GM21529 (cell line): ENCODE results near the gene TBC1D10A.

Experiments used
- ATAC-seq: cut with Tn5 transposase; IDR thresholded peaks from one replicate; pipeline ENCODE4 v1.9.1; 2021; ENCODE audit not compliant: unreplicated experiment

The TBC1D10A gene, protein sequence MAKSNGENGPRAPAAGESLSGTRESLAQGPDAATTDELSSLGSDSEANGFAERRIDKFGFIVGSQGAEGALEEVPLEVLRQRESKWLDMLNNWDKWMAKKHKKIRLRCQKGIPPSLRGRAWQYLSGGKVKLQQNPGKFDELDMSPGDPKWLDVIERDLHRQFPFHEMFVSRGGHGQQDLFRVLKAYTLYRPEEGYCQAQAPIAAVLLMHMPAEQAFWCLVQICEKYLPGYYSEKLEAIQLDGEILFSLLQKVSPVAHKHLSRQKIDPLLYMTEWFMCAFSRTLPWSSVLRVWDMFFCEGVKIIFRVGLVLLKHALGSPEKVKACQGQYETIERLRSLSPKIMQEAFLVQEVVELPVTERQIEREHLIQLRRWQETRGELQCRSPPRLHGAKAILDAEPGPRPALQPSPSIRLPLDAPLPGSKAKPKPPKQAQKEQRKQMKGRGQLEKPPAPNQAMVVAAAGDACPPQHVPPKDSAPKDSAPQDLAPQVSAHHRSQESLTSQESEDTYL

DNA sequence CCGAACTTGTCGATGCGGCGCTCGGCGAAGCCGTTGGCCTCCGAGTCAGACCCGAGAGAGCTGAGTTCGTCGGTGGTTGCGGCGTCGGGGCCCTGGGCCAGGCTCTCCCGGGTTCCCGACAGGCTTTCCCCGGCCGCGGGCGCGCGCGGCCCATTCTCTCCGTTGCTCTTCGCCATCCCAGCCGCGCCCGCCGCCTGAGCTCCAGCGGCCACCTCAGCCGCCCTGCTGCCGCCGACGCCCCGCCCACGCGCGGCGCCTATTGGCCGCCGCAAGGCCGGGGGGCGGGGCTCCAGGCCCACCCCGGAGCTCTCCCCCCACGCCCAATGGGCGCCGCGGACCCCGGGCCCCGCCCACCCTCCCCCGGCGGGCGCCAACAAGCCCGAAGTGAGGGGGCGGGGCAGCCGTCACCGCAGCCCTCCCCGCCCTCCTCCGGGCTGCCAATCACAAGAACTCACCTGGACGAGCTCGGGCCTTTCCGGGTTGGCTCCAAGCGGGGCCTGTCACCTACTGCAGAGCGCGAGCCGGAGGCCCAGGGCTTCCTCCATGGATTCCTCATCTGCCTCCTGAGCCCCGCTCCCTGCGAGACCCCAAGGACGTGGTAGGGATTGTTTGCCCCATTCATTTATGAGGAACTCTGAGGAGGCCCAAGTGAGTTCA lies at the start of gene TBC1D10A:
Gene TBC1D10A, minus strand, starts transcription at position 236 of the 657 bp plus-strand sequence. Its CDS starts 60 bp downstream, at position 176.
- peak; percentile 89 for ATAC-seq

DNA sequence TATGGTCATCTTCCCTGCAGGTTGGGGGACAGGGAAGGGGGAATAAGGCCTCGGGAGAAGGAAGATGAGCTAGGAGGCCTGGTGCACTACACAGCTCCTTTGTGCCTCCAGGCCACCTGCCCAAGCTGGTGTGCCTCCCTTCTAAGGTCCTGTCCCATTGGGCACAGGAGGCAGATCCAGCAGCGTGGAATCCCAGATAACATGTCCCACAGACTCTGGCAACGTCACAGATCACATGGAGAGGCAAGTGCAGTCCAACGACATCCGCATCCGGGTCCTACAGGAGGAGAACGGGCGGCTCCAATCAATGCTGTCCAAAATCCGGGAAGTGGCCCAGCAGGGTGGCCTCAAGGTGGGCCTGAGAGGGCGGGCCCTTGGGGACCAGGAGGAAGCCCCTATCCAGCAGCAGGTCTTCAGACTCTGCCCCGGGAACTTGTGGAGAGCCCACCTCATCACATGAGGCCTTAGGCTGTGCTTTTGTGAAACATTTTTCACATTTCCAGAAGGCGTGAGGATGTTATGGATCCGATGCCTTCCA lies 48.6 kb upstream of the TBC1D10A start:
- ATAC-seq = no peak

DNA sequence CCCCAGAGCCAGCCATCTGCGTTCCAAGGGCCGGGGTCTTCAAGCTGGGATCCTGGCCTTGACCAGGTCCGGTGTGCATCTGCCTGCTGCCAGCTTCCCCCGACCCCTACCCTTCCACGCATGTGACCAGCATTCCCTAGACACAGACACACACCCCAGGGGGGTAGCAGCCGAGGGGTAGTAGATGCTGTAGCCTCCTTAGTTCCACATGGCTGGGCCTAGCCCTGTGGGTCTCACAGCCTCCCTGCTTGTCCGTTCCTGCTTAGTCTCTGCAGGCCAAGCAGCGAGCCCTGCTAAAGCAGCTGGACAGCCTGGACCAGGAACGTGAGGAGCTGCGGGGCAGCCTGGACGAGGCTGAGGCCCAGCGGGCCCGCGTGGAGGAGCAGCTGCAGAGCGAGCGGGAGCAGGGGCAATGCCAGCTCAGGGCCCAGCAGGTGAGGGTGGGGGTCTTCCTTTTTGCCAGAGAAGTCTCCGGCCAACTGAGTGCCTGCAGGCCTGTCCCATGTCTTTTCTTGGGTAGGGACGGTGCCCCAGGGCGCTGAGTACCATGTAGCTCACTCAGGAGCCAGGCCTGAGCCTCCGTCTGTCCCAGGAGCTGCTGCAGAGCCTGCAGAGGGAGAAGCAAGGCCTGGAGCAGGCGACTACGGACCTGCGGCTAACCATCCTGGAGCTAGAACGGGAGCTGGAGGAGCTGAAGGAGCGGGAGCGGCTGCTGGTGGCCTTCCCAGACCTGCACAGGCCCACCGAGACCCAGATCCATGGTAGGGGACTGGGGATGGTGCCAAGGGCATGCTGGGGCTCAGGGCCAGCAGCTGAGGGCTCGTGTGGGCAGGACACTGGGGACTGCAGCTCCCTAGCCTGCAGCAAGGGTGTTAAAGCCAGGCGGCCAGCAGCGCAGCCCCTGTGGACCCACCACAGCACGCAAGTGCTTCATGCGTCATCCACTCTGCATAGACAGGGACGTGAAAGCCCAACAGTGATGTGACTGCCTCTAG lies 46.9 kb upstream of the TBC1D10A start:
- ATAC-seq = no peak

DNA sequence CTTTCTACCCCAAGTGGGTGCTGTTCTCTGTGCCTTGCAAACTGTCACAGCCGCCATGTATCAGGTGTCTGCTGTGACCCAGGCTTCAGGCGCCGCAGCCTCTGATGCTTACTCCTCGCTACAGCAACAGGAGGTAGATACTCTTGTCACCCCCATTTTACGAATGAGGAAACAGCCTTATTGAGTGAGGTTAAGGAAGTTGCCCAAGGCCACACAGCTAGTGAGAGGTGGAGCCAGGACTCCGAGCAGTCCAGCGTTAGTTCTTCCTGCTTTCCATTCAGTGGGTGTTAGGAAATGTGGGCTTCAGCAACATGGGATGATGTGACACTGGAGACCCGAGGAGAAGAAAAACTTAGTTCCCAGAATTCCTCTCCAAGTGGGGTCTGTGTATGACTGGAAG lies 46.2 kb upstream of the TBC1D10A start:
- no peak for ATAC-seq

DNA sequence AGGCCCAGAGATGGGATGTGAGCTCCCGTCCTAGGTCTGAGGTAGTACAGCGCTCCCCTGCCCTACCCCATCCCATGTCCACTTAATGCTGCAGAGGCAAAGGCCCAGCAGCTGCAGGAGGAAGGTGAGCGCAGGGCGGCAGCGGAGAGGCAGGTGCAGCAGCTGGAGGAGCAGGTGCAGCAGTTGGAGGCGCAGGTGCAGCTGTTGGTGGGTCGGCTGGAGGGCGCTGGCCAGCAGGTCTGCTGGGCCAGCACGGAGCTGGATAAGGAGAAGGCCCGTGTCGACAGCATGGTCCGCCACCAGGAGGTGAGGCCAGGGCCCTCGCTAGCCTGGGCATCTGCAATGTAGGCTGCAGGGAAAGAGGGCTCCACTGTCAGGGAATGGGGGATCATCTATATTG lies 45.2 kb upstream of the TBC1D10A start:
- no peak for ATAC-seq

DNA sequence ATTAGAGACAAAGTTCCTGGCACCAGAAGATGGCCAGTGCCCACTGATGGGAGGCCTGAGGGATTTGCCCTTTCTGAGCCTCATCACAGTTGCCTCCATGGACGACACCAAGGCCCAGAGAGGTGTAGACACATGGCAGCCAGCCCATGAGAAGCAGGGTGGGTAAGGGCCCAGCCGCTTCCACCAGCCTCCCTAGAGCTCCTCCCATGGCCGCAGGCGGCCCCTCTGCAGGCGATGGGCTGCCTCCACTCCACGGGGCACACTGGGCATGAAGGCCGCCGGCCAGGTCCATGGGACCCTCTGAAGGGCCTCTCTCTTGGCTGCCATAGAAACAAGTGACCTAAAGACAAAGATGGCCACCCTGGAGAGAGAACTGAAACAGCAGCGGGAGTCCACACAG lies 44.6 kb upstream of the TBC1D10A start:
- no peak for ATAC-seq

DNA sequence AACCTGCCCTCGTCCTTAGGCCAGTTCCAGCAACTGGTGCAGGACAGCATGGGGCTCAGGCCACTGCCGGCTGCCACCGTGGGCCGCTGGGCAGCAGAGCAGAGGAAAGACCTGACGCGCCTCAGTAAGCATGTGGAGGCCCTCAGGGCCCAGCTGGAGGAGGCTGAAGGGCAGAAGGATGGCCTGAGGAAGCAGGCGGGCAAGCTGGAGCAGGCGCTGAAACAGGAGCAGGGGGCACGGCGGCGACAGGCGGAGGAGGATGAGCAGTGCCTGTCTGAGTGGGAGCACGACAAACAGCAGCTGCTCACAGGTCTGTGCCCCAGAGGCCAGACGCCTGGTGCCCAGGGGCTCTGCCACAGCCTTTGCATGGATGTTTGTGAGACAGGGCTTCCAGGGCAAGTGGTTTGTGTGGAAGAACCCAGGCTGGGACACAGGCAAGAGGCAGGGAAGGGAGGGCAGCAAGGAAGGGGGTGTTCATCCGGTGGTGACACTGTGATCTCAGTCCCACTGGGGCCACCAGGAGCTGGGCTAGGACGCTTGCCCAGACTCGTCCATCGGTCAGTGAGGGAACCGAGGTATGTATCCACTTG lies 44.0 kb upstream of the TBC1D10A start:
- no peak for ATAC-seq

DNA sequence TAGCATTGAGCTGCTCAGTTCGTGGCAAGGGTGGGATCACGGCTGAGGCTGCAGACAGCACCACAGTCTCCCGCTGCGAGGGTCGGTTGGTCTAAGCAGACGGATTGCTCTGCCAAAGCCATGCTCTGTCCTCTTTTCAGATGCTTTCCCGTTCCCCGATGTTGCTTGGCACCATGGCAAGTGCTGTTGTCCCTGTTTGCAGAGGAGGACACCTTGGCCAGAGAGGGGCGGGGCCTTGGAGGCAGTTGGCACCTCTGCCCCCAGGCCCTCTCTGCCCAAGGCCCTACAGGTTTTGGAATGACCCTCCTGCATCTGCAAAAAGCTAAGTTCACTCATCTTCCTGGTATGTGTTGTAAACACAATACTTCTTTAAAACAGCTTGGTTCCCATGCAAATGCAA lies 41.7 kb upstream of the TBC1D10A start:
- ATAC-seq = no peak

DNA sequence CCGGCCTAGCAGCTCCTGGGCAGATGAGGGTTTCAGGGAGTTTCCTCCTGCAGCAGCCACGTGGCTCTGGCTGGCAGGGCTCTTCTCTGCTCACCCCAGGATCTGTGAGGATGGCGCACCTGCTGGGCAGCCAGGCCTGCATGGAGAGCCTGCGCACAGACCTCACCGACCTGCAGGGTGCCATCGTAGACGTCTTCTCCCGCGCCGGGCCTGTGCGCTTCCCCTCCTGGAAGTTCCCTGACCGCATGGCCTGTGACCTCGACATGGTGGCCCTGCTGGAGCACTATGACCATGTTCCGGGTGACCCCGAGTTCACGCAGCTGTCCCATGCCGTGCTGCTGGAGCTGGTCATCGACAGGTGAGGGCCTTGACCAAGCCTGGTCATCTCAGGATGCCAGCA lies 39.1 kb upstream of the TBC1D10A start:
- ATAC-seq = no peak

DNA sequence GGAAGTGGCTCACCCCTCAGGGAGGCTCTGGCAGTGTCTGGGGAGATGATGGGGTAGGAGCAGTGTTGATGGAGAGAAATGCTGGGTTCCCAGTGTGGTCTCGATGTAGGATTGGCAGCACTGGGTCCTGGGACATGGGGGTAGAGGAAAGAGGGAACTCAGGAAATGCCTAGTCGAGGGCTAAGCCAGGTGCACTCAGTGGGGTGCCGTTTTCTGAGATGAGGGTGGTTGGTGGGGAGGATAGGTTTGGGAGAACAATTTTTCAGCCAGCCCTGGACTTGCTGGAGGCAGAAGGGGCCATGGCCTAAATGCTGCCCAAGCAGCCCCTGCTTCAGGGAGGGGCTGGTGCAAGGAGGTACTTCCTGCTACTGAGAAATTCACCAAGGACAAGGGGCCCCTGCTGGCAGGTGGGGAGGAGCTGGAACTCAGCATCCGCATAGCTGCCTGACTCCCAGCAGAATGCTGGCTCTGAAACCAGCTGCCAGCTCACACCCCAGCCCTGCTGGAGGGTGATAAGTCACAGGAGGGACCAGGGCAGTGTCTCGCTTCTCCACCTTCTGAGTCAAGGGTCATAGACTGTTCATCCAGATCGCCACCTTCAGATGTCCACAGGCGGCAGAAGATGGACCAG lies 36.0 kb upstream of the TBC1D10A start:
- no peak for ATAC-seq

DNA sequence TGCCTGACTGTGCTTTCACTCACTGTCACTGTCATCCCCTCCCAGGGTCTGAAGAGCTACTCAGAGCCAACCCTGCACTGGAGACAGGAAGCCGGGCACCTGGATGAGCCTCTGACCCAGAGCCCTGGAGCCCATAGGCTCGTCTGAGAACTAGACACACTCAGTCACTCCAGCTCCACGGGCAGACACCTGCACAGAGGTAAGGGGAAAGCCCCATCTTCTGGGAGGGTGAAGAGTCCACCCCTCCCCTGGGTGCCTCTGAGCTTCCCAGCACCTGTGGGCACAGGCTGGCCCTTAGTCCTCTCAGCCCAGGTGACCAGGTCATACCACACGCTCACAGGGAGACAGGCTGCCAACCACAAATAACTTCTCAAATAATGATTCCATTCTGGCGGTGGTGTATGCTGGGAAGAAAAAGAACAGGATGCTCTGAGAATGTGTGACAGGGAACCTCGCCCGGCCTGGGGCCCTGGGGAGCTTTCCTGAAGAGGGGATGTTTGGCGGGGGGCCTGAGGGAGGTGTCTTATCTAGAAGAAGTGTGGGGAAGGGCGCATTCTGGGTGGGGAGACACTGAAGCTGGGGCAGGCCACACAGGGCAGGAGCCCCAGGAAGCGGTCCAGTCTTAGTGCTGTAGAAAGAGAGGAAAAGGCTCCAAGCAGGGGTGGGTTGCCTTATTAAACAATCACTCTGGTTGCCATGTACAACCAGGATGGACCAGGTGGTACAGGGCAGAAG lies 35.3 kb upstream of the TBC1D10A start:
- ATAC-seq = no peak

DNA sequence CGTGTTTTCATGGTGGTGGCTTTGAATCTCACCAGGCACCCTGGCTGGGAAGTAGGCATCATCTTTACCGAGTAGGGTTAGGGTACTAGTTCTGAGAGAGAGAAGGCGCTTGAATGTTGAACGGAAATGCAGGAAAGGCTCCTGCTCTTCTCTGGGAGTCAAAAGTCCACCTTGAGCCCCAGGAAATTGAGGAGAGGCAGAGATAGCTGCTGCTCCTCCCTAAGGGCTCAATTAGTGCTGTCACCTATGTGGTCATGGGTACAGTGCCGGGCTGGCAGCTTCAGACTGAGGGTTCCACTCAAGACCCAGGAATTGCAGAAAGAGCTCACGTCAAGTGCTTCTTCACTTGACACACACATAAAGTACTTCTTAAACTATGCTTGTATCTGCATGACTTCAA lies 31.8 kb upstream of the TBC1D10A start:
- ATAC-seq = no peak

DNA sequence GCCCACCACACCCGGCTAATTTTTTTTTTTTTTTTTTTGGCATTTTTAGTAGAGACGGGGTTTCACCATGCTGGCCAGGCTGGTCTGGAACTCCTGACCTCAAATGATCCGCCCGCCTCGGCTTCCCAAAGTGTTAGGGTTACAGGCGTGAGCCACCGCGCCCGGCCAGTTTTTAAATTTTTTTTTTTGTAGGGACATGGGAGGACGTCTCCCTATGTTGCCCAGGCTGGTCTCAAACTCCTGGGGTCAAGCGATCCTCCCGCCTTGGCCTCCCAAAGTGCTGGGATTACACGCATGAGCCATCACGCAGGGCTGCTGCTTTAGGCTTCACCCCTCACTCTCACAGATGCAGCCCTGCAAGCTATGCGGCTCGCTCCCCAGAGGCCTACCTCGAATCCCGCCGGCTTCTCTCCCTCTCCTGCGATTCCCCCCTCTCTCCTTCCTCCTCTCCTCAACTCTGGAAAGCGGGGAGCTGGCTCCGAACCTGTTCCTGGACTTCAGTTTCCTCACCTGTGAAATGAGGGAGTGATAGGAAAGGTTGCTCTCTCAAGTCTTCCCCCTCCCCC lies 31.0 kb upstream of the TBC1D10A start:
- no peak for ATAC-seq

DNA sequence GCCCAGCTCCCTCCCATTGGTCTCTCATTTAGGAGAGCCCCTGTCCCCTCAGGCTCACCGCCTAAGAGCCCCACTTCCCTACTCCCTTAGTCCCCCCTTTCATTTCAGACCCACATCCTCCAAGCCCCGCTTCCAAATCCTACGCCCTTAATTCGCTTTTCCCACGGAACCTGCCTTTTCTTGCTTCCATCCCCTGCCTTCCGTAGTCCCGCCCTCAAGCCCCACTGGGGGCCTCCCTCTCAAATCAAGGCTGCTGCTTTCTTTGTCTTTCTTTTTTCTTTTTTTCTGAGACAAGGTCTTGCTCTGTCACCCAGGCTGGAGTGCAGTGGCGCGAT lies 30.5 kb upstream of the TBC1D10A start:
- no peak for ATAC-seq

DNA sequence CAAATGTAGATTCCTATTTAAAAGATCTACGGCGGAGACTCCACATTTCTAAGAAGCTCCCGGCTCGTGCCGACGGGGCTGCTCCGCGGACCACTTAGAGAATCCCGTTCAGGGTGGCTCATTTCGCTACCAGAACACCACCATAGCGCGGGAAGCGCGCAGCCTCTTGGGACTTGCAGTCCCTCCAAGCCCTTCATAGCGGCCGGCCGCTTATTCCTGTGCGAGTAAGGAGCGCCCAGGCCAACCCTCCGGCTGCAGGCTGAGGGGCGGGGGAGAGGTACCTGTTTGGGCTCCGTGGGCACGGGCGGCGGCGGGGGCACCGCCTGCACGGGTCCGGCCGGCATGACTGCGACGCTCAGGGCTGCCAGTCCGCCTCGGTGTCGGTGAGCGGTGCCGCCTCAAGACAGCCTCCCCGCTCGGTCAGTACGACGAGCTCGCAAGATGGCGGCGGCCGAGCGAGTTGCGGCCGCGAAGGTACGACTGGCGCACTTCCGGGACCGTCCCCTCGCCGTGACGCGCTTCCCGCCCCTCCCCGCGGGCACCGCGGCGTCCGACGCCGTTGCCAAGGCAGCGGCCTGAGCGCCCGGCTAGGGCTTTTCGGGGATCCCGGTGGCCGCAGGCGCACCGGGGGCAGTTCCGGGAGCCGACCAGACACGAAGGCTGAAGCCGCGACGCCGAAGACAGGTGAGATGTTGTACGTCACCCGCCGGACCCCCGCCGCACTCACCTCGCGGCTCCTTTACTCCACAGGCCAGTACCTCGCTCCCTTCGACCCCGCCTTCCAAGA lies 29.9 kb upstream of the TBC1D10A start, which contains the start of the genes CCDC157 and SF3A1:
Gene CCDC157, plus strand, starts transcription at position 559 of the 787 bp plus-strand sequence. CDS start 8,994 bp downstream, outside the sequence.
Gene SF3A1, minus strand, starts transcription at position 446 of the 787 bp plus-strand sequence. Its CDS starts 102 bp downstream, at position 344.
- peak; percentile 84 for ATAC-seq

DNA sequence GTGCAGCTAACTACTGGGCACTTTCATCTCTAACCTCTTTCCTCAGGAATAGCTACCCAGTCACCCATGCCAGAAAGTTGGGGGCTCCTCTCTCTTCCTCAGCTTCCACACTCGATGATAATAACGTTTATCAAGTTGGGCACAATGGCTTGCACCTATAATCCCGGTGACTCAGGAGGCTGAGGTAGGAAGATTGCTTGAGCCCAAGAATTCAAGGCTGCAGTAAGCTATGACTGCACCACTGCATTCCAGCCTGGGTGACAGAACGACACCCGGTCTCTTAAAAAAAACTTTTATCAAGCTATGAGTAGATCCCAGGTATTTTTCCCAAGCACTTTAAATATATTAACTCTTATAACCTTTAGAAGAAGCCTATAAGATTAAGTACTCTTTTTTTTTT lies 27.9 kb upstream of the TBC1D10A start:
- no peak for ATAC-seq

DNA sequence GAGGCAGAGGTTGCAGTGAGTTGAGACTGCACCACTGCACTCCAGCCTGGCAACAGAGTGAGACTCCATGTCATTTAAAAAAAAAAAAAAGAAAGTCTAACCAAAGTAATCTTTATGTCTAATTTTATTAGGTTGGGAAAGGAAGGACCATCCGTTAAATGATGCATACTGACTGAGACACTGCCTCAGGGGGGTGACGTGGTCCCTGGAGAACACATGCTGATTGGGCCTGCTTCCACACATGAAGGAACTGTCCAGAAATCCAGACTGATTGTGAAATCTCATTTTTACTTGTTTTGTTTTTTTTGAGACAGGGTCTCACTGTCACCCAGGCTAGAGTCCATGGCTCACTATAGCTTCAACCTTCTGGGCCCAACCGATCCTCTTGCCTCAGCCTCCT lies 24.5 kb upstream of the TBC1D10A start:
- no peak for ATAC-seq

DNA sequence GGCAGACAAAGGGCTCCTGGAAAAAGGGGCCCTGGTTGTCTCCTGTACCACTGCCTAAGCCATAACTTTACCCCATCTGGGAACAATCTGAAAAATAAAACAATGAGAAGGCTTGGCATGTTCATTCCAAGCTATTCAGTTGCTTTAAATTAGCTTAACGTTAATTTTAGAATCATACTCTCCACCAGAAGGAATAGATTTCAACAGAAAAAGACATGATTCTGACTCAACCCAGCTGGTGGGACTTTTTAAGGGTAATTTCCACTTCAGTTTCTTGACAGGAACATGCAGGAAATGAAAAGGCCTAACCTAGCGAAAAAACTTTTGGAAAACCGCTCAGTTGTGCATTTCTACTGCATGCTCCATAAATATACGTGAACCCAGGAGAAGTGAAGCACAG lies 22.1 kb upstream of the TBC1D10A start:
- no peak for ATAC-seq
